GM19452 (cell line): Measurements from ENCODE around the gene PRRX2.
"Not testable (repeated sequence)": the region's sequence is repeated elsewhere in the genome, so short reads cannot be mapped to it uniquely, and the experiment has no call there.

Source experiments
- ATAC-seq: cut with Tn5 transposase; IDR thresholded peaks from one replicate; pipeline ENCODE4 v1.9.1; 2021; ENCODE audit not compliant: unreplicated experiment

The PRRX2 gene

GRCh38 chr9:129653823-129654553, 11.5 kb upstream of the PRRX2 start:
- no peak for ATAC-seq

- ATAC-seq = no peak
These were observed 10.8 kb upstream of the PRRX2 start for GRCh38 chr9:129654554-129655040.

GRCh38 chr9:129655154-129655553, 10.3 kb upstream of the PRRX2 start:
- ATAC-seq = no peak

GRCh38 chr9:129655696-129656095, 9.8 kb upstream of the PRRX2 start:
- no peak for ATAC-seq

GRCh38 chr9:129656795-129657390, 8.6 kb upstream of the PRRX2 start:
- no peak for ATAC-seq

- no peak for ATAC-seq
These were observed 4.4 kb upstream of the PRRX2 start for GRCh38 chr9:129661029-129661428.

- ATAC-seq = not testable (repeated sequence)
These were observed 3.2 kb upstream of the PRRX2 start for GRCh38 chr9:129662239-129662638.

- ATAC-seq = no peak
These were observed 580 bp upstream of the PRRX2 start for GRCh38 chr9:129664746-129665388.

GRCh38 chr9:129665814-129666520, 520 bp downstream of the PRRX2 start:
- ATAC-seq = no peak

- no peak for ATAC-seq
These were observed 1.1 kb downstream of the PRRX2 start for GRCh38 chr9:129666575-129666974.

- no peak for ATAC-seq
These were observed 1.9 kb downstream of the PRRX2 start for GRCh38 chr9:129667378-129667777.

- ATAC-seq = no peak
These were observed 2.4 kb downstream of the PRRX2 start for GRCh38 chr9:129667850-129668249.

GRCh38 chr9:129669141-129669718, 3.8 kb downstream of the PRRX2 start:
- no peak for ATAC-seq

GRCh38 chr9:129669946-129670345, 4.5 kb downstream of the PRRX2 start:
- no peak for ATAC-seq

- no peak for ATAC-seq
These were observed 5.6 kb downstream of the PRRX2 start for GRCh38 chr9:129671065-129671464.

- no peak for ATAC-seq
These were observed 6.1 kb downstream of the PRRX2 start for GRCh38 chr9:129671519-129671918.

- ATAC-seq = no peak
These were observed 7.3 kb downstream of the PRRX2 start for GRCh38 chr9:129672702-129673101.

GRCh38 chr9:129673602-129674001, 8.2 kb downstream of the PRRX2 start:
- ATAC-seq = no peak

- ATAC-seq = no peak
These were observed 8.8 kb downstream of the PRRX2 start for GRCh38 chr9:129674229-129674628.

- ATAC-seq = no peak
These were observed 10.2 kb downstream of the PRRX2 start for GRCh38 chr9:129675620-129676019.

GRCh38 chr9:129676287-129676686, 10.8 kb downstream of the PRRX2 start:
- ATAC-seq = no peak
